Body of pancreas (tissue), 4 donors: ENCODE data around the gene PPP2R5C. TPM values are rescaled to one million over a fixed set of nuclear protein-coding genes. Genes with fewer than 3 reads are reported as not detected.
"Not testable (repeated sequence)": the region's sequence is repeated elsewhere in the genome, so short reads cannot be mapped to it uniquely, and the experiment has no call there.

Experiments
- ATAC-seq: fragments of 150-250 bp; one replicate; pipeline ENCODE4 v1.9.1; 2016
- DNase-seq, 4 donors: peaks; one replicate each; pipeline ENCODE4 v3.0.0-alpha.2; 2019
- H3K27ac ChIP-seq, 4 donors: fragments of 200-600 bp; sonication (generic); 1 replicate in 3 of 4; 2 replicates in 1 of 4; pipeline versions ENCODE4 v1.5.1 to v1.6.1; 2016 to 2019; ENCODE audit warnings: mild to moderate bottlenecking in 1 of 4, mixed read lengths in 1 of 4, moderate library complexity in 1 of 4
- H3K27me3 ChIP-seq, 2 donors: fragments of 200-600 bp; sonication (generic); one replicate each; pipeline ENCODE4 v1.6.0; 2016; ENCODE audit warnings: mild to moderate bottlenecking in 1 of 2
- H3K36me3 ChIP-seq, 2 donors: fragments of 200-600 bp; sonication (generic); replicated peaks in 1 of 2; 2 replicates each; pipeline ENCODE4 v1.5.1; 2016; ENCODE audit warnings: low read depth in 2 of 2; ENCODE audit not compliant: insufficient read depth in 1 of 2
- H3K4me1 ChIP-seq: fragments of 200-600 bp; sonication (generic); one replicate; pipeline ENCODE4 v1.6.0; 2016
- H3K4me3 ChIP-seq, 2 donors: fragments of 200-600 bp; sonication (generic); 1 replicate in 1 of 2; 2 replicates in 1 of 2; pipeline ENCODE4 v1.5.1; 2016 to 2019
- H3K9me3 ChIP-seq, 3 donors: fragments of 200-600 bp; sonication (generic); 1 replicate in 2 of 3; 2 replicates in 1 of 3; pipeline ENCODE4 v1.5.1; 2016
- CTCF ChIP-seq, 7 experiments: fragments of 450-650 bp in 4 of 7; fragments of 200-600 bp in 3 of 7; sonication (generic) in 3 of 7; IDR thresholded peaks; one replicate each; pipeline ENCODE4 v1.5.1; 2016 to 2019; ENCODE audit warnings: antibody characterized with exemption in 7 of 7
- POLR2A ChIP-seq, 3 donors: fragments of 450-650 bp; IDR thresholded peaks; one replicate each; pipeline ENCODE4 v1.6.1; 2016; ENCODE audit warnings: antibody characterized with exemption in 3 of 3, mild to moderate bottlenecking in 2 of 3
- WGBS, 2 donors: methylation state at CpG; one replicate each; pipeline ENCODE4 v1.1.5; 2017; 5-methylcytosine and 5-hydroxymethylcytosine counted together
- intact Hi-C: fragments of 100-400 bp; cut with DNase I; formaldehyde crosslinking; loops from one replicate; pipeline ENCODE4 v1.15.1; 2023
- total RNA-seq, 2 donors: library from RNA; depleted of rRNA; stranded (reverse); fragments of >200 nt; gene quantifications; one replicate each; pipeline ENCODE4 v1.1.0, GENCODE V29; 2016

Gene PPP2R5C
- total RNA-seq, result 10 to 100 TPM; 59.0 to 77.6 TPM

DNA sequence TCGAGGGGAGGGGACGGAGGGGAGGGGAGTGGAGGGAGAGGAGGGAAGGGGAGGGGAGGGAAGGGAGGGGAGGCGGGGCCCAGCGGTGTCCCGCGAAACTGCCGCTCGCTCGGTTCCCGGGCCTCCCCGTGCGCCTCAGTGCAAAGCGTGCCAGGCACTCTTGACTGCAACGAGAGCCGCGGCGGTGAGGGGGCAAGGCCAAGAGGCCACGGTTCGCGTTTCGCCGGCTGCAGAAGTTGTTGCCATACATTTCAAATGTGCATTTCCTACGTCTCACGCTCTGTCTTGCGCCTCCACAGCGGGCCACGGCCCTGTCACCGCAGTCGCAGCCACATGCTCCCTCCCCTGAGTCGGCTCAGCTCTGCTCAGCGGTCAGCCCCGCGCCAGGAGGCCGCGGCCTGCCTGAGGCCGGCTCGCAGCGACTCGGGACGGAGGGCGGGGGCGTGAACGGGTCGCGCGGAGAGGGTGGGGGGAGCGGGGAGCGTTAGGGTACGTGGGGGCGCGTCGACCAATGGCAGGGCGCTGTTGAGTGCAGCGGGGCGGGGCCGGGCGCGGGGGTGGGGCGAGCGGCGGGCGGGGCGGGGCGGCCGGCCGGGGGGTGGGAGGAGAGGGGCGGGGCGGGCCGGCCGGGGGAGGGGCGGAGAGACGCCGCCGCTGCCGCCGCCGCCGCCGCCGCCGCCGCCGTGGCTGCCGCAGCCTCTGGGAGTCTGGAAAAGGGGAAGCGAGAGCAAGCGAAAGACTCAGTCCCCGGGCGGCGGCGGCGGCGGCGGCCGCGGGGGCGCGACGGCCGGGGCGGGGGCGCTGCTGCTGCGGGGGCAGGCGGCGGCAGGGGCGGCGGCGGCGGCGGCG is at the start of gene PPP2R5C:
Gene PPP2R5C, plus strand, starts transcription at position 678 of the 849 bp plus-strand sequence. CDS start 185 bp downstream, outside the sequence.
- H3K27me3 ChIP-seq, result no peaks in the 10 kb centered on the region
- DNase-seq, result peak; percentile 93 to 95 (median 94)
- H3K4me3 ChIP-seq, result peak within 1 kb of the TSS; percentile 86 to 89
- intact Hi-C loops, result no loop called here
- peak within 1 kb of the TSS; percentile 95 to 98 (median 96) for H3K27ac ChIP-seq
- no peaks in the 10 kb centered on the region for H3K9me3 ChIP-seq
- 0 to 3% methylated on average over 14 to 71 of the region's 110 CpGs for WGBS, 2 donors
- peak; percentile 80 for ATAC-seq
- H3K4me1 ChIP-seq, result peaks cover 21% of the 10 kb centered on the region
- TF ChIP-seq CTCF (IDR thresholded peaks at IDR 0.05) (peak in 1 of 7 experiments; percentile 7), POLR2A (IDR thresholded peaks at IDR 0.05) (peak; percentile 53 to 89 (median 78))
- no peaks in the 10 kb centered on the region for H3K36me3 ChIP-seq

GRCh38 chr14:101711857-101712233 is 49.7 kb upstream of the PPP2R5C start:
- 80 to 86% methylated on average over 7 to 10 of the region's 12 CpGs for WGBS, 2 donors
- H3K36me3 ChIP-seq, H3K4me1 ChIP-seq, H3K27ac ChIP-seq, DNase-seq, H3K4me3 ChIP-seq, ATAC-seq, intact Hi-C loops, H3K9me3 ChIP-seq, H3K27me3 ChIP-seq: not testable (repeated sequence)

- H3K36me3 ChIP-seq, H3K4me1 ChIP-seq, H3K4me3 ChIP-seq, ATAC-seq, H3K27ac ChIP-seq, H3K9me3 ChIP-seq, intact Hi-C loops, H3K27me3 ChIP-seq, DNase-seq: not testable (repeated sequence)
- 97% methylated on average over 12 of the region's 15 CpGs; no CpG with 5 or more reads in 1 of the 2 donors for WGBS, 2 donors
Measured at GRCh38 chr14:101712341-101712740, 49.2 kb upstream of the PPP2R5C start.

DNA sequence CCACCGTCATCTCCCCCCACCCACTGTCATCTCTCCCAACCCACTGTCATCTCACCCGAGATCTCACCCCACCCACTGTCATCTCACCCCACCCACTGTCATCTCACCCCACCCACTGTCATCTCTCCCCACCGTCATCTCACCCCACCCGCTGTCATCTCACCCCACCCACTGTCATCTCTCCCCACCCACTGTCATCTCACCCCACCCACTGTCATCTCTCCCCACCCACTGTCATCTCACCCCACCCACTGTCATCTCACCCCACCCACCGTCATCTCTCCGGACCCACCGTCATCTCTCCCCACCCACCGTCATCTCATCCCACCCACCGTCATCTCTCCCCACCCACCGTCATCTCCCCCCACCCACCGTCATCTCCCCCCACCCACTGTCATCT is 48.4 kb upstream of the PPP2R5C start:
- H3K27me3 ChIP-seq, intact Hi-C loops, H3K36me3 ChIP-seq, H3K9me3 ChIP-seq, H3K4me1 ChIP-seq, ATAC-seq, H3K4me3 ChIP-seq, H3K27ac ChIP-seq, DNase-seq: not testable (repeated sequence)
- 94% methylated on average over 11 of the region's 11 CpGs; no CpG with 5 or more reads in 1 of the 2 donors for WGBS, 2 donors

GRCh38 chr14:101713621-101714349 is 47.7 kb upstream of the PPP2R5C start:
- DNase-seq, result no peak
- TF ChIP-seq CTCF (IDR thresholded peaks at IDR 0.05) (no peak), POLR2A (IDR thresholded peaks at IDR 0.05) (no peak)
- no peaks in the 10 kb centered on the region for H3K4me1 ChIP-seq
- ATAC-seq, result no peak
- intact Hi-C loops, result no loop called here
- H3K36me3 ChIP-seq, result no peaks in the 10 kb centered on the region
- H3K4me3 ChIP-seq, result no peak overlapping the region
- H3K9me3 ChIP-seq, result no peaks in the 10 kb centered on the region
- no peaks in the 10 kb centered on the region for H3K27me3 ChIP-seq
- no peak overlapping the region for H3K27ac ChIP-seq
- 91 to 95% methylated on average over 5 to 6 of the region's 7 CpGs for WGBS, 2 donors

- H3K4me3 ChIP-seq, result no peak overlapping the region
- no peak overlapping the region for H3K27ac ChIP-seq
- H3K27me3 ChIP-seq, result no peaks in the 10 kb centered on the region
- TF ChIP-seq POLR2A (IDR thresholded peaks at IDR 0.05) (no peak), CTCF (IDR thresholded peaks at IDR 0.05) (no peak)
- H3K4me1 ChIP-seq, result no peaks in the 10 kb centered on the region
- no peaks in the 10 kb centered on the region for H3K36me3 ChIP-seq
- intact Hi-C loops, result no loop called here
- no peaks in the 10 kb centered on the region for H3K9me3 ChIP-seq
- DNase-seq (no peak), ATAC-seq (no peak)
- WGBS, 2 donors, result 79 to 82% methylated on average over 3 of the region's 3 CpGs
Measured at GRCh38 chr14:101714394-101714793, 47.1 kb upstream of the PPP2R5C start.
